Measurements from ENCODE around the gene CD8B2. TPM values are rescaled to one million over a fixed set of nuclear protein-coding genes. Genes with fewer than 3 reads are reported as not detected.
"Not testable (repeated sequence)": the region's sequence is repeated elsewhere in the genome, so short reads cannot be mapped to it uniquely, and the experiment has no call there.

Gene CD8B2
- total RNA-seq, 1 experiment from 2014 or later: not detected

GRCh38 chr2:106511476-106511901 lies 24.3 kb downstream of the CD8B2 start:
- peaks cover 2 to 11% of the 10 kb centered on the region in 2 experiments; a peak in 3 of 4 replicates for H3K4me1 Mint-ChIP-seq
- H3K27me3 ChIP-seq (ENCODE audit: insufficient read depth, low read length); H3K9me3 Mint-ChIP-seq; H2BK15ac ChIP-seq (ENCODE audit: low read depth, low read length); H3K18ac ChIP-seq (ENCODE audit: insufficient read length, low read depth, low read length); H3K36me3 Mint-ChIP-seq (ENCODE audit: insufficient read depth in 1 of 3, low read depth in 3 of 3); H3K23me2 ChIP-seq (ENCODE audit: insufficient read length, low read depth, low read length, poor library complexity, severe bottlenecking); H4K91ac ChIP-seq (ENCODE audit: insufficient read length, low read depth, low read length); DNase-seq; H3K4me3 Mint-ChIP-seq; H2AK5ac ChIP-seq (ENCODE audit: insufficient read length, low read length); H2BK5ac ChIP-seq (ENCODE audit: insufficient read length, low read length); H3K9ac ChIP-seq (ENCODE audit: extremely low read depth, insufficient read length, low read length); H3K4ac ChIP-seq (ENCODE audit: low read depth, low read length); H3K4me2 ChIP-seq (ENCODE audit: insufficient read depth, insufficient read length, low read length); H3K27ac ChIP-seq (ENCODE audit: insufficient read length, low read depth, low read length); H3K14ac ChIP-seq (ENCODE audit: insufficient read depth, low read length); H3K27me3 Mint-ChIP-seq (ENCODE audit: low read depth); H4K8ac ChIP-seq (replicated peaks; ENCODE audit: insufficient read length, low read depth, low read length); H3K56ac ChIP-seq (ENCODE audit: insufficient read length, low read depth, low read length); H2BK20ac ChIP-seq (ENCODE audit: low read depth, low read length, poor library complexity, severe bottlenecking); H4K5ac ChIP-seq (ENCODE audit: insufficient read length, low read depth, low read length); H2BK120ac ChIP-seq (ENCODE audit: low read depth, low read length, poor library complexity, severe bottlenecking); H4K20me1 ChIP-seq (ENCODE audit: control insufficient read depth, insufficient read depth, insufficient read length); H3K23ac ChIP-seq (ENCODE audit: insufficient read length, low read depth, low read length); H3K79me1 ChIP-seq (ENCODE audit: insufficient read depth, low read depth, low read length, poor library complexity, severe bottlenecking); H2BK12ac ChIP-seq (ENCODE audit: insufficient read length, low read depth, low read length); H3K4me1 ChIP-seq (ENCODE audit: insufficient read depth, low read length); H2AFZ ChIP-seq (ENCODE audit: low read length); H3K27ac Mint-ChIP-seq; H3T11ph ChIP-seq (ENCODE audit: low read length); H3K79me2 ChIP-seq (ENCODE audit: insufficient read depth, low read length); H3K9me3 ChIP-seq (ENCODE audit: control insufficient read depth, low read depth, low read length): not testable (repeated sequence)
- WGBS (ENCODE audit: extremely low coverage, insufficient read length, low lambda C conversion rate): no CpG with 5 or more reads among the region's 16 CpGs

GRCh38 chr2:106511934-106512333 lies 24.8 kb downstream of the CD8B2 start:
- not testable (repeated sequence) for H2AFZ ChIP-seq (ENCODE audit: low read length); H3K18ac ChIP-seq (ENCODE audit: insufficient read length, low read depth, low read length); H2BK5ac ChIP-seq (ENCODE audit: insufficient read length, low read length); H3K79me1 ChIP-seq (ENCODE audit: insufficient read depth, low read depth, low read length, poor library complexity, severe bottlenecking); H3T11ph ChIP-seq (ENCODE audit: low read length); H3K27me3 ChIP-seq (ENCODE audit: insufficient read depth, low read length); H2AK5ac ChIP-seq (ENCODE audit: insufficient read length, low read length); H4K5ac ChIP-seq (ENCODE audit: insufficient read length, low read depth, low read length); H3K4me2 ChIP-seq (ENCODE audit: insufficient read depth, insufficient read length, low read length); H3K23ac ChIP-seq (ENCODE audit: insufficient read length, low read depth, low read length); H2BK20ac ChIP-seq (ENCODE audit: low read depth, low read length, poor library complexity, severe bottlenecking); H3K9me3 ChIP-seq (ENCODE audit: control insufficient read depth, low read depth, low read length); H4K20me1 ChIP-seq (ENCODE audit: control insufficient read depth, insufficient read depth, insufficient read length); H3K27ac ChIP-seq (ENCODE audit: insufficient read length, low read depth, low read length); H3K4ac ChIP-seq (ENCODE audit: low read depth, low read length); H2BK120ac ChIP-seq (ENCODE audit: low read depth, low read length, poor library complexity, severe bottlenecking); H3K36me3 Mint-ChIP-seq (ENCODE audit: insufficient read depth in 1 of 3, low read depth in 3 of 3); H3K27me3 Mint-ChIP-seq (ENCODE audit: low read depth); H3K4me3 Mint-ChIP-seq; H3K14ac ChIP-seq (ENCODE audit: insufficient read depth, low read length); H3K56ac ChIP-seq (ENCODE audit: insufficient read length, low read depth, low read length); H3K23me2 ChIP-seq (ENCODE audit: insufficient read length, low read depth, low read length, poor library complexity, severe bottlenecking); H3K4me1 ChIP-seq (ENCODE audit: insufficient read depth, low read length); H2BK12ac ChIP-seq (ENCODE audit: insufficient read length, low read depth, low read length); H2BK15ac ChIP-seq (ENCODE audit: low read depth, low read length); H3K9me3 Mint-ChIP-seq; H3K79me2 ChIP-seq (ENCODE audit: insufficient read depth, low read length); H4K8ac ChIP-seq (replicated peaks; ENCODE audit: insufficient read length, low read depth, low read length); DNase-seq; H3K9ac ChIP-seq (ENCODE audit: extremely low read depth, insufficient read length, low read length); H4K91ac ChIP-seq (ENCODE audit: insufficient read length, low read depth, low read length); H3K27ac Mint-ChIP-seq
- peaks cover 2 to 11% of the 10 kb centered on the region in 2 experiments; a peak in 3 of 4 replicates for H3K4me1 Mint-ChIP-seq
- no CpG with 5 or more reads among the region's 7 CpGs for WGBS (ENCODE audit: extremely low coverage, insufficient read length, low lambda C conversion rate)
